Measurements from ENCODE around the gene MYH15. TPM values are rescaled to one million over a fixed set of nuclear protein-coding genes. Genes with fewer than 3 reads are reported as not detected.

MYH15 gene
- polyA plus RNA-seq, 3 donors = not detected

- Histone ChIP-seq H3K36me3 (replicated peaks in 1 of 2; ENCODE audit: control insufficient read depth in 1 of 2, insufficient read depth in 2 of 2, low read length in 2 of 2) (peaks cover 23 to 62% of the 10 kb centered on the region in 2 donors), H3K9me3 (replicated peaks in 1 of 2; ENCODE audit: control insufficient read depth in 1 of 2, insufficient read depth in 1 of 2, low read length in 2 of 2) (no peaks in the 10 kb centered on the region), H3K79me2 (ENCODE audit: insufficient read depth, low read length) (no peaks in the 10 kb centered on the region), H3K4me2 (replicated peaks; ENCODE audit: extremely low read depth, low read length, poor library complexity, severe bottlenecking) (no peak overlapping the region), H3K9ac (ENCODE audit: insufficient read depth, low read length, poor library complexity, severe bottlenecking) (no peak overlapping the region), H3K27ac (ENCODE audit: low read depth in 1 of 2, low read length in 2 of 2) (no peak overlapping the region), H4K20me1 (ENCODE audit: insufficient read depth, low read length) (no peaks in the 10 kb centered on the region), H3K4me3 (replicated peaks in 1 of 3; ENCODE audit: low read depth in 2 of 3, low read length in 3 of 3) (no peak overlapping the region), H2AFZ (ENCODE audit: insufficient read depth, low read depth, low read length, poor library complexity, severe bottlenecking) (no peak overlapping the region), H3K27me3 (ENCODE audit: control insufficient read depth in 2 of 2, insufficient read depth in 2 of 2, low read length in 2 of 2) (no peaks in the 10 kb centered on the region), H3K4me1 (ENCODE audit: control insufficient read depth in 1 of 2, insufficient read depth in 2 of 2, low read length in 2 of 2) (no peaks in the 10 kb centered on the region)
- H3K27ac Mint-ChIP-seq = no peak overlapping the region
- H3K4me1 Mint-ChIP-seq = no peaks in the 10 kb centered on the region
- H3K27me3 Mint-ChIP-seq (ENCODE audit: low read depth in 3 of 3) = peaks cover 0 to 3% (median 0%) of the 10 kb centered on the region in 3 donors
- peaks cover 0 to 4% (median 0%) of the 10 kb centered on the region in 7 donors for H3K9me3 Mint-ChIP-seq
- peaks cover 38 to 58% of the 10 kb centered on the region in 2 donors for H3K36me3 Mint-ChIP-seq
- TF ChIP-seq, protein P1, sequence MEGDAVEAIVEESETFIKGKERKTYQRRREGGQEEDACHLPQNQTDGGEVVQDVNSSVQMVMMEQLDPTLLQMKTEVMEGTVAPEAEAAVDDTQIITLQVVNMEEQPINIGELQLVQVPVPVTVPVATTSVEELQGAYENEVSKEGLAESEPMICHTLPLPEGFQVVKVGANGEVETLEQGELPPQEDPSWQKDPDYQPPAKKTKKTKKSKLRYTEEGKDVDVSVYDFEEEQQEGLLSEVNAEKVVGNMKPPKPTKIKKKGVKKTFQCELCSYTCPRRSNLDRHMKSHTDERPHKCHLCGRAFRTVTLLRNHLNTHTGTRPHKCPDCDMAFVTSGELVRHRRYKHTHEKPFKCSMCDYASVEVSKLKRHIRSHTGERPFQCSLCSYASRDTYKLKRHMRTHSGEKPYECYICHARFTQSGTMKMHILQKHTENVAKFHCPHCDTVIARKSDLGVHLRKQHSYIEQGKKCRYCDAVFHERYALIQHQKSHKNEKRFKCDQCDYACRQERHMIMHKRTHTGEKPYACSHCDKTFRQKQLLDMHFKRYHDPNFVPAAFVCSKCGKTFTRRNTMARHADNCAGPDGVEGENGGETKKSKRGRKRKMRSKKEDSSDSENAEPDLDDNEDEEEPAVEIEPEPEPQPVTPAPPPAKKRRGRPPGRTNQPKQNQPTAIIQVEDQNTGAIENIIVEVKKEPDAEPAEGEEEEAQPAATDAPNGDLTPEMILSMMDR (IDR thresholded peaks at IDR 0.05) = no peak
- WGBS (ENCODE audit: insufficient coverage) = no CpG with 5 or more reads among the region's 1 CpG
- intact Hi-C loops (cut with micrococcal nuclease) = no loop called here
- no peak for DNase-seq
- H3K4me3 Mint-ChIP-seq = no peak overlapping the region
Observed at GRCh38 chr3:108546247-108546646, 35.9 kb upstream of the MYH15 start.

- no peak overlapping the region for H3K4me3 Mint-ChIP-seq
- H3K4me1 Mint-ChIP-seq = no peaks in the 10 kb centered on the region
- no peak overlapping the region for H2AFZ ChIP-seq (ENCODE audit: insufficient read depth, low read depth, low read length, poor library complexity, severe bottlenecking)
- peaks cover 0 to 1% (median 0%) of the 10 kb centered on the region in 7 donors for H3K9me3 Mint-ChIP-seq
- WGBS (ENCODE audit: insufficient coverage) = 100% methylated on average over 1 of the region's 4 CpGs
- peaks cover 2 to 11% (median 7%) of the 10 kb centered on the region in 3 donors for H3K27me3 Mint-ChIP-seq (ENCODE audit: low read depth in 3 of 3)
- H3K27me3 ChIP-seq (ENCODE audit: control insufficient read depth in 2 of 2, insufficient read depth in 2 of 2, low read length in 2 of 2) = peaks cover 0 to 2% of the 10 kb centered on the region in 2 donors
- peaks cover 9 to 12% of the 10 kb centered on the region in 2 donors for H3K36me3 Mint-ChIP-seq
- H3K4me2 ChIP-seq (replicated peaks; ENCODE audit: extremely low read depth, low read length, poor library complexity, severe bottlenecking) = no peak overlapping the region
- intact Hi-C loops (cut with micrococcal nuclease) = no loop called here
- TF ChIP-seq, protein P1 (IDR thresholded peaks at IDR 0.05) = no peak
- no peak overlapping the region for H3K9ac ChIP-seq (ENCODE audit: insufficient read depth, low read length, poor library complexity, severe bottlenecking)
- H3K27ac Mint-ChIP-seq = no peak overlapping the region
- no peak overlapping the region for H3K4me3 ChIP-seq (replicated peaks in 1 of 3; ENCODE audit: low read depth in 2 of 3, low read length in 3 of 3)
- H3K36me3 ChIP-seq (replicated peaks in 1 of 2; ENCODE audit: control insufficient read depth in 1 of 2, insufficient read depth in 2 of 2, low read length in 2 of 2) = peaks cover under 1 to 7% of the 10 kb centered on the region in 2 donors
- H4K20me1 ChIP-seq (ENCODE audit: insufficient read depth, low read length) = no peaks in the 10 kb centered on the region
- H3K79me2 ChIP-seq (ENCODE audit: insufficient read depth, low read length) = no peaks in the 10 kb centered on the region
- DNase-seq = no peak
- H3K9me3 ChIP-seq (replicated peaks in 1 of 2; ENCODE audit: control insufficient read depth in 1 of 2, insufficient read depth in 1 of 2, low read length in 2 of 2) = no peaks in the 10 kb centered on the region
- H3K4me1 ChIP-seq (ENCODE audit: control insufficient read depth in 1 of 2, insufficient read depth in 2 of 2, low read length in 2 of 2) = no peaks in the 10 kb centered on the region
- no peak overlapping the region for H3K27ac ChIP-seq (ENCODE audit: low read depth in 1 of 2, low read length in 2 of 2)
Observed at GRCh38 chr3:108538083-108538482, 27.7 kb upstream of the MYH15 start.

Measured in CD14-positive monocyte (primary cell).